Left kidney (tissue), 2 donors: Measurements from ENCODE around the gene SMCO1. TPM values are rescaled to one million over a fixed set of nuclear protein-coding genes. Genes with fewer than 3 reads are reported as not detected.
"Not testable (repeated sequence)": the region's sequence is repeated elsewhere in the genome, so short reads cannot be mapped to it uniquely, and the experiment has no call there.

Experiments used
- DNase-seq: peaks from one replicate; pipeline ENCODE4 v3.0.0-alpha.2; 2013
- polyA plus RNA-seq: library from polyadenylated mRNA; unstranded; fragments of 120-200 nt; gene quantifications from one replicate; pipeline ENCODE4 v1.2.1, GENCODE V29; 2013; ENCODE audit not compliant: insufficient read length

Gene SMCO1
- polyA plus RNA-seq, 1 donor = not detected

GRCh38 chr3:196492080-196492479 lies 23.1 kb downstream of the SMCO1 start:
- DNase-seq = no peak

GRCh38 chr3:196489747-196490146 lies 25.4 kb downstream of the SMCO1 start:
- DNase-seq = no peak

DNA sequence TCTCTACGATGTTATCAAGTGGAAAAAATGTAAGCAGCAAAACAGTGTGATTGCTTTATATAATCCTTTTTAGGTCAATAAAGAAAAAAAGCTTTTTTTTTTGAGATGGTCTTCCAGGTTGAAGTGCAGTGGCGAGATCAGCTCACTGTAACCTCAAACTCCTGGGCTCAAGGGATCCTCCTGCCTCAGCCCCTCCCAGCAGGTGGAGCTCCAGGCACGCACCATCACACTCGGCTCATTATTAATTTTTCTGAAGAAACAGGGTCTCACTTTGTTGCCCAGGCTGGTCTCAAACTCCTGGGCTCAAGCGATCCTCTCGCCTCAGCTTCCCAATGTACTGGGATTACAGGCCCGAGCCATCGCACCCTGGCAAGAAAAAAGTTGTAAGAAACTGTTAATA lies 28.9 kb downstream of the SMCO1 start:
- no peak for DNase-seq

DNA sequence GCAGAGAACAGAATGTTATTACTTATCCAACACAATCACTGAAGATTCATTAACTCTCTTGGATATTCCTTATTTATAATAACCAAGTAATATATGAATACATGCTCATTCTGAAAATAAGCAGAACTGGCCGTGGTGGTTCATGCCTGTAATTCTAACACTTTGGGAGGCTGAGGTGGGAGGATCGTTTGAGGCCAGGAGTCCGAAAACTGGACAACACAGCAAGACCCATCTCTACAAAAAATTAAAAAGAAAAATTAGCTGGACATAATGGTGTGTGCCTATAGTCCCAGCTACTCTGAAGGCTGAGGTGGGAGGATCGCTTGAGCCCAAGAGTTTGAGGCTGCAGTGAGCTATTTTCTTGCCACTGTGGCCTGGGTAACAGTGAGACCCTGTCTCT lies 37.5 kb downstream of the SMCO1 start:
- no peak for DNase-seq

DNA sequence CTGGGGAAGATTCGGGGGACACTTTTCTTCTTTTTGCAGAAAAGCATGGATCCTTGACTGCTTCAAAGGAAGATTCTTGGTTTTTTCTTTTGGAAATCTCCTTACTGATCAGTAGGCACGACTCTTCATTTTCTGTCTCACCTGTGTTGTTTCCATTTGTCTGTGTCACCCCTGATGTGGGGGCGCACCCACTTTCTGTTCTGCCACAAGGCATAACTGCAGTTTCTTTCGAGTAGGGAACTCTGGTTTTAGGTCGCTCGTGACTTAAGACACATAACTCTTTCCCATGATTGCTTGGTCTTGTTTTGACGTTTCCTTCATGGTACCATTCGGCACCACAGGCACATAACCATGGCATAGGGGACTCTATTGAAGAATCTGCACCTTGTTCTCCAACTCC lies 42.9 kb downstream of the SMCO1 start:
- DNase-seq = no peak

- no peak for DNase-seq
Measured at GRCh38 chr3:196471551-196471950, 43.6 kb downstream of the SMCO1 start.

DNA sequence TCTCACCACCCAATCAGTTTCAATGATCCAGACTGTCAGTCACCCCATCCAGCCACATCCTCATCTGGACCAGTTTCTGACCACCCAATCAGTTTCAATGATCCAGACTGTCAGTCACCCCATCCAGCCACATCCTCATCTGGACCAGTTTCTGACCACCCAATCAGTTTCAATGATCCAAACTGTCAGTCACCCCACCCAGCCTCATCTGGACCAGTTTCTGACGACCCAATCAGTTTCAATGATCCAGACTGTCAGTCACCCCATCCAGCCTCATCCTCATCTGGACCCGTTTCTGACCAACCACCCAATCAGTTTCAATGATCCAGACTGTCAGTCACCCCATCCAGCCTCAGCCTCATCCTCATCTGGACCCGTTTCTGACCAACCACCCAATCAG lies 45.0 kb downstream of the SMCO1 start:
- DNase-seq = not testable (repeated sequence)

DNA sequence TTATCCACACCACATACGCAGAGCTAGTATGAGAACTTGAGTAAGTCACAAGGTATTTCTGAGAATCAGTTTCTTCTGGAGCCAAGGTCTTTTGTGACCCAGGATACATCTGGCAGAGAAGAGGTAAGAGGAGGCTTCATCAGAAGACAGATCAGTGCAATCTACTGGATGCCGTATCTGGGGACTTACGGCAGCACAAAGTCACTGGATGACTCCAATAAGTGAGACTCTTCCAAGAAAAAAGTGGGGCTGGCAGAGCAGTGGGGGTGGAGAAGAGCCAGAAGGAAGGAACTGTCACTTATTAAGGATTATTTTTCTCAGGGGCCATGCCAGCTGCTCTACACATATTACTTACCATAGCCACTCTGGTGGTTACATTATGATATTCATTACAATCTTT lies 51.3 kb downstream of the SMCO1 start:
- DNase-seq = no peak

GRCh38 chr3:196463478-196463756 lies 51.7 kb downstream of the SMCO1 start:
- DNase-seq = no peak

- not testable (repeated sequence) for DNase-seq
Measured at GRCh38 chr3:196462680-196463477, 52.3 kb downstream of the SMCO1 start.

- DNase-seq = no peak
Measured at GRCh38 chr3:196458063-196458462, 57.1 kb downstream of the SMCO1 start.

DNA sequence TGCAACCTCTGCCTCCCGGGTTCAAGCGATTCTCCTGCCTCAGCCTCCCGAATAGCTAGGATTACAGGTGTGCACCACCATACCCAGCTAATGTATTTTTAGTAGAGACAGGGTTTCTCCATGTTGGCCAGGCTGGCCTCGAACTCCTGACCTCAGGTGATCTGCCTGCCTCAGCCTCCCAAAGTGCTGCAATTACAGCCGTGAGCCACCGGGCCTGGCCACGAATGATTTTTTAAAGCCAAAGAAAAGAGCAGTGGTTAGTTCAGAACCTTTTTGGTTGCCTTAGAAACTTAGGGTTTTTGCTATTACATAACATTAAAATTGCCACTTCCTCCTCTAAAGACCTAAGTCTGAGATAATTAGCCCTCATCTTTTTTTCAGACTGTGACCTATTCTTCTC lies 57.7 kb downstream of the SMCO1 start:
- not testable (repeated sequence) for DNase-seq

Other genes with a start within 250 kb of the SMCO1 start
- 51.3 TPM for gene PCYT1A, start 227.6 kb downstream of the SMCO1 start, polyA plus RNA-seq
- 42.9 TPM for gene DYNLT2B, start 197.1 kb downstream of the SMCO1 start, polyA plus RNA-seq
- 0.48 TPM for gene TM4SF19, start 177.0 kb downstream of the SMCO1 start, polyA plus RNA-seq
- 39.7 TPM for gene UBXN7, start 82.9 kb downstream of the SMCO1 start, polyA plus RNA-seq
- 21.9 TPM for gene RNF168, start 11.6 kb downstream of the SMCO1 start, polyA plus RNA-seq
- gene WDR53, start 53.2 kb upstream of the SMCO1 start, polyA plus RNA-seq = 18.5 TPM
- 16.7 TPM for gene FBXO45, start 53.3 kb upstream of the SMCO1 start, polyA plus RNA-seq
- gene NRROS, start 124.3 kb upstream of the SMCO1 start, polyA plus RNA-seq = 2.6 TPM
- 4.9 TPM for gene CEP19, start 196.9 kb upstream of the SMCO1 start, polyA plus RNA-seq
- gene PIGX, start 197.0 kb upstream of the SMCO1 start, polyA plus RNA-seq = 32.5 TPM
- gene PAK2, start 224.5 kb upstream of the SMCO1 start, polyA plus RNA-seq = 88.6 TPM